GM13977 (cell line): ENCODE results near the gene WWOX.

ENCODE experiments used
- DNase-seq: peaks from one replicate; pipeline ENCODE4 v3.0.0; 2012; ENCODE audit warnings: low spot score
- CTCF ChIP-seq: IDR thresholded peaks from 2 replicates; pipeline ENCODE4 v1.5.1; 2012; ENCODE audit warnings: mild to moderate bottlenecking, control low read depth; ENCODE audit not compliant: insufficient read depth; ENCODE audit errors: extremely low read depth, missing control alignments
- in situ Hi-C: fragments of 300-500 bp; cut with MboI; formaldehyde crosslinking; loops from one replicate; pipeline ENCODE4 v1.12.0; 2022; ENCODE audit warnings: low sequenced_read_pairs, low pct_unique_long_range_greater_than_20kb, mixed read lengths, inconsistent platforms; ENCODE audit not compliant: unreplicated experiment

Gene WWOX

GRCh38 chr16:79156761-79157160, 1057.3 kb downstream of the WWOX start:
- no peak for DNase-seq
- no peak for TF ChIP-seq CTCF
- in situ Hi-C loops, result no loop called here

GRCh38 chr16:79158337-79158736, 1058.9 kb downstream of the WWOX start:
- no peak for TF ChIP-seq CTCF
- in situ Hi-C loops, result no loop called here
- no peak for DNase-seq

GRCh38 chr16:79159261-79160049, 1060.0 kb downstream of the WWOX start:
- in situ Hi-C loops, result no loop called here
- no peak for TF ChIP-seq CTCF
- no peak for DNase-seq

GRCh38 chr16:79162977-79163376, 1063.5 kb downstream of the WWOX start:
- DNase-seq, result no peak

GRCh38 chr16:79163691-79164387, 1064.4 kb downstream of the WWOX start:
- no peak for TF ChIP-seq CTCF
- no peak for DNase-seq
- in situ Hi-C loops, result no loop called here

More at GRCh38 chr16:79162977-79163376, 1063.5 kb downstream of the WWOX start:
- in situ Hi-C loops, result no loop called here
- no peak for TF ChIP-seq CTCF

- no peak for TF ChIP-seq CTCF
- in situ Hi-C loops, result no loop called here
- no peak for DNase-seq
Observed at GRCh38 chr16:79164388-79164995, 1065.0 kb downstream of the WWOX start.
